Left lung (tissue), 10 donors: ENCODE data around the gene RGS12. TPM values are rescaled to one million over a fixed set of nuclear protein-coding genes. Genes with fewer than 3 reads are reported as not detected.

Experiments
- ATAC-seq: fragments of 200-7000 bp; cut with Tn5 transposase; one replicate; pipeline ENCODE4 v1.9.1; 2020; ENCODE audit warnings: moderate library complexity
- DNase-seq, 4 donors: peaks; one replicate each; pipeline ENCODE4 v3.0.0-alpha.2; 2013 to 2020
- H3K27ac ChIP-seq, 2 donors: fragments of 200-600 bp; sonication (generic) in 1 of 2; one replicate each; pipeline versions ENCODE4 v1.5.0 to v1.8.0; 2020 to 2021
- H3K27me3 ChIP-seq, 2 donors: fragments of 200-600 bp; sonication (generic) in 1 of 2; one replicate each; pipeline versions ENCODE4 v1.5.0 to v1.8.0; 2020 to 2021
- H3K36me3 ChIP-seq, 2 donors: fragments of 200-600 bp; sonication (generic) in 1 of 2; one replicate each; pipeline versions ENCODE4 v1.5.0 to v1.8.0; 2020 to 2021
- H3K4me1 ChIP-seq, 2 donors: fragments of 200-600 bp; one replicate each; pipeline ENCODE4 v1.8.0; 2021
- H3K4me3 ChIP-seq, 2 donors: fragments of 200-600 bp; sonication (generic) in 1 of 2; one replicate each; pipeline versions ENCODE4 v1.5.0 to v1.8.0; 2020 to 2021; ENCODE audit warnings: mild to moderate bottlenecking in 1 of 2
- H3K9me3 ChIP-seq, 2 donors: fragments of 200-600 bp; sonication (generic) in 1 of 2; one replicate each; pipeline versions ENCODE4 v1.5.0 to v1.8.0; 2020 to 2021
- CTCF ChIP-seq, 2 donors: fragments of 200-600 bp; sonication (generic) in 1 of 2; IDR thresholded peaks; one replicate each; pipeline versions ENCODE4 v1.5.0 to v1.8.0; 2021; ENCODE audit warnings: antibody characterized with exemption in 2 of 2
- intact Hi-C, 2 donors: fragments of 100-400 bp; cut with DNase I; formaldehyde crosslinking; loops; one replicate each; pipeline versions ENCODE4 v1.11.2 to v1.14.2; 2022
- polyA plus RNA-seq, 6 donors: library from polyadenylated mRNA; unstranded; fragments of 120-200 nt; gene quantifications; one replicate each; pipeline ENCODE4 v1.2.1, GENCODE V29; 2013; ENCODE audit not compliant: insufficient read length in 6 of 6
- total RNA-seq, 2 donors: library from RNA; stranded (reverse); fragmentation: NEBNext Ultra II Directional; extraction: Animal tissue kit (Norgen Biotek cat#: 25700); gene quantifications; one replicate each; pipeline ENCODE4 v1.2.1, GENCODE V29; 2021
- donor health status: DM: no; HTN: yes; CAD: no.
- donor health status: DM: no; HTN: no; CAD: no.

Gene RGS12
- total and polyA plus RNA-seq, 8 donors: 28.2 to 80.7 (median 68.2) TPM

GRCh38 chr4:3248811-3249661 is 43.8 kb upstream of the RGS12 start, which contains the start of gene MSANTD1:
TSS of gene MSANTD1 (plus strand) at chr4:3249159. CDS start at chr4:3249223, 64 bp downstream.
- H3K36me3 ChIP-seq: no peaks in the 10 kb centered on the region
- no peaks in the 10 kb centered on the region for H3K4me1 ChIP-seq
- no peak within 1 kb of the TSS for H3K27ac ChIP-seq
- peak in 2 of 4 donors; percentile 57 to 78 for DNase-seq
- H3K4me3 ChIP-seq: no peak within 1 kb of the TSS
- intact Hi-C loops: no loop called here
- no peaks in the 10 kb centered on the region for H3K9me3 ChIP-seq
- TF ChIP-seq CTCF (IDR thresholded peaks at IDR 0.05): no peak
- no peaks in the 10 kb centered on the region for H3K27me3 ChIP-seq
- no peak for ATAC-seq

- DNase-seq (peak in 1 of 4 donors; percentile 53), ATAC-seq (no peak)
- no peak overlapping the region for H3K4me3 ChIP-seq
- no peaks in the 10 kb centered on the region for H3K9me3 ChIP-seq
- intact Hi-C loops: no loop called here
- no peaks in the 10 kb centered on the region for H3K36me3 ChIP-seq
- H3K27me3 ChIP-seq: no peaks in the 10 kb centered on the region
- H3K4me1 ChIP-seq: no peaks in the 10 kb centered on the region
- no peak for TF ChIP-seq CTCF (IDR thresholded peaks at IDR 0.05)
- H3K27ac ChIP-seq: no peak overlapping the region
These were observed 42.9 kb upstream of the RGS12 start for GRCh38 chr4:3249711-3250437.

GRCh38 chr4:3250438-3250955 is 42.3 kb upstream of the RGS12 start:
- H3K36me3 ChIP-seq: peaks cover 0 to under 1% of the 10 kb centered on the region in 2 donors
- no peak for TF ChIP-seq CTCF (IDR thresholded peaks at IDR 0.05)
- DNase-seq: peak in 3 of 4 donors; percentile 62 to 90 (median 83)
- H3K9me3 ChIP-seq: no peaks in the 10 kb centered on the region
- peak overlapping the region in 1 of 2 donors; percentile 20 for H3K4me3 ChIP-seq
- H3K27ac ChIP-seq: peak overlapping the region; percentile 48 to 67
- no peaks in the 10 kb centered on the region for H3K4me1 ChIP-seq
- intact Hi-C loops: no loop called here
- H3K27me3 ChIP-seq: no peaks in the 10 kb centered on the region
- ATAC-seq: peak; percentile 95

- Histone ChIP-seq H3K4me1 (no peaks in the 10 kb centered on the region), H3K27me3 (no peaks in the 10 kb centered on the region), H3K9me3 (no peaks in the 10 kb centered on the region), H3K4me3 (peak overlapping the region in 1 of 2 donors; percentile 20), H3K27ac (peak overlapping the region; percentile 48 to 67), H3K36me3 (peaks cover 0 to 7% of the 10 kb centered on the region in 2 donors)
- ATAC-seq: peak; percentile 92
- DNase-seq: peak in 3 of 4 donors; percentile 62 to 85 (median 74)
- intact Hi-C loops: no loop called here
- no peak for TF ChIP-seq CTCF (IDR thresholded peaks at IDR 0.05)
These were observed 41.7 kb upstream of the RGS12 start for GRCh38 chr4:3250956-3251690.
